Large intestine (tissue), 3 donors: ENCODE results near the gene CETN2. TPM values are rescaled to one million over a fixed set of nuclear protein-coding genes. Genes with fewer than 3 reads are reported as not detected.

Source experiments
- DNase-seq, 2 donors: peaks; one replicate each; pipeline versions ENCODE4 v3.0.0 to v3.0.0-alpha.2; 2013
- H3K27ac ChIP-seq: one replicate; pipeline ENCODE4 v1.5.1; 2013; ENCODE audit warnings: low read length
- H3K27me3 ChIP-seq: 2 replicates; pipeline ENCODE4 v1.6.1; 2013; ENCODE audit warnings: low read length; ENCODE audit not compliant: control insufficient read depth, insufficient read depth
- H3K36me3 ChIP-seq: 2 replicates; pipeline ENCODE4 v1.6.1; 2013; ENCODE audit warnings: low read length; ENCODE audit not compliant: control insufficient read depth, insufficient read depth
- H3K4me1 ChIP-seq: one replicate; pipeline ENCODE4 v1.6.1; 2013; ENCODE audit warnings: low read length; ENCODE audit not compliant: control insufficient read depth, insufficient read depth
- H3K4me3 ChIP-seq: one replicate; pipeline ENCODE4 v1.5.1; 2013; ENCODE audit warnings: low read length
- H3K9me3 ChIP-seq: one replicate; pipeline ENCODE4 v1.6.1; 2013; ENCODE audit warnings: mild to moderate bottlenecking, low read depth, low read length, moderate library complexity; ENCODE audit not compliant: control insufficient read depth
- WGBS: methylation state at CpG from one replicate; pipeline ENCODE4 v1.1.5; 2013; ENCODE audit warnings: low lambda C conversion rate; ENCODE audit not compliant: insufficient coverage; 5-methylcytosine and 5-hydroxymethylcytosine counted together
- polyA plus RNA-seq: library from polyadenylated mRNA; unstranded; fragments of 120-200 nt; gene quantifications from one replicate; pipeline ENCODE4 v1.2.1, GENCODE V29; 2013

Gene CETN2
- polyA plus RNA-seq, 1 donor: 37.0 TPM

GRCh38 chrX:152865232-152865920 lies 34.8 kb upstream of the CETN2 start:
- no CpG with 5 or more reads among the region's 17 CpGs for WGBS
- Histone ChIP-seq H3K4me1 (no peaks in the 10 kb centered on the region), H3K4me3 (no peak overlapping the region), H3K27ac (no peak overlapping the region), H3K27me3 (no peaks in the 10 kb centered on the region), H3K36me3 (peaks cover 48% of the 10 kb centered on the region), H3K9me3 (no peaks in the 10 kb centered on the region)
- no peak for DNase-seq

GRCh38 chrX:152861826-152862225 lies 31.3 kb upstream of the CETN2 start:
- WGBS: no CpG with 5 or more reads among the region's 6 CpGs
- no peak for DNase-seq
- no peak overlapping the region for H3K27ac ChIP-seq
- H3K9me3 ChIP-seq: no peaks in the 10 kb centered on the region
- no peaks in the 10 kb centered on the region for H3K4me1 ChIP-seq
- H3K36me3 ChIP-seq: peaks cover 44% of the 10 kb centered on the region
- no peak overlapping the region for H3K4me3 ChIP-seq
- H3K27me3 ChIP-seq: no peaks in the 10 kb centered on the region

GRCh38 chrX:152861116-152861515 lies 30.6 kb upstream of the CETN2 start:
- DNase-seq: no peak
- Histone ChIP-seq H3K9me3 (no peaks in the 10 kb centered on the region), H3K4me1 (no peaks in the 10 kb centered on the region), H3K36me3 (peaks cover 38% of the 10 kb centered on the region), H3K4me3 (no peak overlapping the region), H3K27ac (no peak overlapping the region), H3K27me3 (no peaks in the 10 kb centered on the region)
- WGBS: no CpG with 5 or more reads among the region's 3 CpGs

GRCh38 chrX:152853986-152854385 lies 23.4 kb upstream of the CETN2 start:
- H3K27me3 ChIP-seq: no peaks in the 10 kb centered on the region
- no peaks in the 10 kb centered on the region for H3K4me1 ChIP-seq
- H3K36me3 ChIP-seq: peaks cover 17% of the 10 kb centered on the region
- H3K9me3 ChIP-seq: no peaks in the 10 kb centered on the region
- WGBS: 80% methylated on average over 1 of the region's 7 CpGs
- no peak overlapping the region for H3K27ac ChIP-seq
- DNase-seq: no peak
- H3K4me3 ChIP-seq: no peak overlapping the region

- H3K27me3 ChIP-seq: no peaks in the 10 kb centered on the region
- H3K36me3 ChIP-seq: peaks cover 15% of the 10 kb centered on the region
- no peaks in the 10 kb centered on the region for H3K4me1 ChIP-seq
- DNase-seq: no peak
- no peak overlapping the region for H3K27ac ChIP-seq
- no peak overlapping the region for H3K4me3 ChIP-seq
- H3K9me3 ChIP-seq: no peaks in the 10 kb centered on the region
- WGBS: 100% methylated on average over 1 of the region's 2 CpGs
Observed at GRCh38 chrX:152850465-152850864, 19.9 kb upstream of the CETN2 start.

GRCh38 chrX:152847281-152847680 lies 16.7 kb upstream of the CETN2 start:
- no peaks in the 10 kb centered on the region for H3K9me3 ChIP-seq
- DNase-seq: no peak
- no peaks in the 10 kb centered on the region for H3K27me3 ChIP-seq
- no peaks in the 10 kb centered on the region for H3K4me1 ChIP-seq
- no peak overlapping the region for H3K27ac ChIP-seq
- no CpG with 5 or more reads among the region's 6 CpGs for WGBS
- H3K4me3 ChIP-seq: no peak overlapping the region
- H3K36me3 ChIP-seq: peaks cover 15% of the 10 kb centered on the region

- H3K27me3 ChIP-seq: no peaks in the 10 kb centered on the region
Observed at GRCh38 chrX:152845618-152846240, 15.2 kb upstream of the CETN2 start.

GRCh38 chrX:152844256-152844655 lies 13.7 kb upstream of the CETN2 start:
- Histone ChIP-seq H3K27ac (no peak overlapping the region), H3K4me3 (no peak overlapping the region), H3K36me3 (peaks cover 6% of the 10 kb centered on the region), H3K4me1 (no peaks in the 10 kb centered on the region), H3K9me3 (no peaks in the 10 kb centered on the region), H3K27me3 (no peaks in the 10 kb centered on the region)
- no peak for DNase-seq
- WGBS: no CpG with 5 or more reads among the region's 6 CpGs

More at GRCh38 chrX:152845618-152846240, 15.2 kb upstream of the CETN2 start:
- Histone ChIP-seq H3K27ac (no peak overlapping the region), H3K4me1 (no peaks in the 10 kb centered on the region), H3K4me3 (no peak overlapping the region), H3K9me3 (no peaks in the 10 kb centered on the region), H3K36me3 (peaks cover 11% of the 10 kb centered on the region)
- no peak for DNase-seq
- no CpG with 5 or more reads among the region's 17 CpGs for WGBS

- no CpG with 5 or more reads among the region's 5 CpGs for WGBS
- no peak overlapping the region for H3K27ac ChIP-seq
- H3K4me1 ChIP-seq: no peaks in the 10 kb centered on the region
- H3K27me3 ChIP-seq: no peaks in the 10 kb centered on the region
- DNase-seq: peak in 1 of 2 donors; percentile 44
- H3K4me3 ChIP-seq: no peak overlapping the region
- peaks cover 6% of the 10 kb centered on the region for H3K36me3 ChIP-seq
- no peaks in the 10 kb centered on the region for H3K9me3 ChIP-seq
Observed at GRCh38 chrX:152843852-152844251, 13.3 kb upstream of the CETN2 start.

GRCh38 chrX:152842772-152843338 lies 12.3 kb upstream of the CETN2 start:
- Histone ChIP-seq H3K9me3 (no peaks in the 10 kb centered on the region), H3K27me3 (no peaks in the 10 kb centered on the region), H3K4me1 (no peaks in the 10 kb centered on the region), H3K36me3 (peaks cover 6% of the 10 kb centered on the region), H3K4me3 (no peak overlapping the region), H3K27ac (no peak overlapping the region)
- no CpG with 5 or more reads among the region's 10 CpGs for WGBS
- no peak for DNase-seq
